Vagina (tissue), 2 donors: ENCODE measurements around the gene KCTD20. TPM values are rescaled to one million over a fixed set of nuclear protein-coding genes. Genes with fewer than 3 reads are reported as not detected.

Experiments used
- DNase-seq, 2 donors: peaks; one replicate each; pipeline ENCODE4 v3.0.0-alpha.2; 2017; ENCODE audit errors: extremely low spot score in 2 of 2
- H3K27ac ChIP-seq: fragments of 200-600 bp; sonication (generic); one replicate; pipeline ENCODE4 v1.5.1; 2019
- H3K27me3 ChIP-seq: fragments of 200-600 bp; sonication (generic); one replicate; pipeline ENCODE4 v1.5.1; 2019
- H3K36me3 ChIP-seq, 2 donors: fragments of 200-600 bp; sonication (generic); one replicate each; pipeline ENCODE4 v1.5.1; 2017 to 2019
- H3K4me1 ChIP-seq: fragments of 200-600 bp; sonication (generic); one replicate; pipeline ENCODE4 v1.5.1; 2019
- H3K4me3 ChIP-seq, 2 donors: fragments of 200-600 bp; sonication (generic); 1 replicate in 1 of 2; 2 replicates in 1 of 2; pipeline ENCODE4 v1.5.1; 2016 to 2019
- H3K9me3 ChIP-seq: fragments of 200-600 bp; sonication (generic); one replicate; pipeline ENCODE4 v1.5.1; 2019
- CTCF ChIP-seq, 3 experiments: fragments of 450-650 bp in 2 of 3; fragments of 200-600 bp in 1 of 3; sonication (generic) in 1 of 3; IDR thresholded peaks; one replicate each; pipeline ENCODE4 v1.5.1; 2017 to 2019; ENCODE audit warnings: antibody characterized with exemption in 3 of 3, mild to moderate bottlenecking in 2 of 3, moderate library complexity in 2 of 3
- POLR2A ChIP-seq, 2 donors: fragments of 450-650 bp; IDR thresholded peaks; one replicate each; pipeline ENCODE4 v1.6.1; 2017; ENCODE audit warnings: antibody characterized with exemption in 2 of 2, mild to moderate bottlenecking in 2 of 2, moderate library complexity in 2 of 2
- POLR2AphosphoS5 ChIP-seq, 2 donors: sonication (generic); formaldehyde crosslinking; IDR thresholded peaks; one replicate each; pipeline ENCODE4 v1.9.0; 2017; ENCODE audit warnings: antibody characterized with exemption in 2 of 2, mild to moderate bottlenecking in 2 of 2, low read depth in 1 of 2; ENCODE audit not compliant: insufficient read depth in 1 of 2
- intact Hi-C: fragments of 100-400 bp; cut with DNase I; formaldehyde crosslinking; loops from one replicate; pipeline ENCODE4 v1.15.1; 2023
- total RNA-seq: library from RNA; depleted of rRNA; stranded (reverse); fragments of >200 nt; gene quantifications from one replicate; pipeline ENCODE4 v1.2.3, GENCODE V29; 2016

Gene KCTD20
- total RNA-seq, 1 donor from 2014 or later, result 30.0 TPM

GRCh38 chr6:36501686-36502085, 58.9 kb downstream of the KCTD20 start:
- intact Hi-C loops, result no loop called here
- Histone ChIP-seq H3K4me3 (no peak overlapping the region), H3K27me3 (no peaks in the 10 kb centered on the region), H3K27ac (no peak overlapping the region), H3K4me1 (no peaks in the 10 kb centered on the region), H3K9me3 (no peaks in the 10 kb centered on the region), H3K36me3 (peaks cover 0 to 21% of the 10 kb centered on the region in 2 donors)
- TF ChIP-seq CTCF (IDR thresholded peaks at IDR 0.05), result no peak
- no peak for TF ChIP-seq POLR2AphosphoS5 (IDR thresholded peaks at IDR 0.05; ENCODE audit: insufficient read depth in 1 of 2, low read depth in 1 of 2)
- TF ChIP-seq POLR2A (IDR thresholded peaks at IDR 0.05), result no peak
- no peak for DNase-seq

GRCh38 chr6:36504181-36504580, 61.4 kb downstream of the KCTD20 start:
- no peaks in the 10 kb centered on the region for H3K9me3 ChIP-seq
- intact Hi-C loops, result no loop called here
- no peak for DNase-seq
- no peak overlapping the region for H3K27ac ChIP-seq
- TF ChIP-seq CTCF (IDR thresholded peaks at IDR 0.05) (no peak), POLR2A (IDR thresholded peaks at IDR 0.05) (no peak), POLR2AphosphoS5 (IDR thresholded peaks at IDR 0.05; ENCODE audit: insufficient read depth in 1 of 2, low read depth in 1 of 2) (no peak)
- H3K27me3 ChIP-seq, result no peaks in the 10 kb centered on the region
- peaks cover 0 to 4% of the 10 kb centered on the region in 2 donors for H3K36me3 ChIP-seq
- no peaks in the 10 kb centered on the region for H3K4me1 ChIP-seq
- no peak overlapping the region for H3K4me3 ChIP-seq

DNA sequence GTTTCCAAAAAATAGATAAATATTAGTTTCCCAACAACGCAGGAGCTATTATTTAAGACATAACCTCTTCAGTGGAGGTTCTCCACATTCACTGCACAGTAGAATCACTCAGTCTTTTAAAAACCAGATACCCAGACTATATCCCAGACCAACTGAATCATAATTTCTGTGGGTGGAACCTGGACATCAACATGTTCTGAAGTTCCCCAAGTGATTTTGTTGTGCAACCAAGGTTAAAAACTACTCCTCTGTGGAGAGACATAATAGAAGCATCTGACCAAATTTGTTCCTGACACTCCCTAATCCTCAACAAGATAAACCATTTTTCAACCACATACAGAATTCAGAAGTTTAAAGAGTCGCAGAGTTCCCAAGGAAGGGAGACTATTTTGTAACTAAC, 62.2 kb downstream of the KCTD20 start:
- no peak for DNase-seq
- no peak overlapping the region for H3K4me3 ChIP-seq
- TF ChIP-seq POLR2AphosphoS5 (IDR thresholded peaks at IDR 0.05; ENCODE audit: insufficient read depth in 1 of 2, low read depth in 1 of 2) (peak in 1 of 2 donors; percentile 26), CTCF (IDR thresholded peaks at IDR 0.05) (no peak), POLR2A (IDR thresholded peaks at IDR 0.05) (no peak)
- H3K27ac ChIP-seq, result no peak overlapping the region
- intact Hi-C loops, result no loop called here
- no peaks in the 10 kb centered on the region for H3K4me1 ChIP-seq
- H3K9me3 ChIP-seq, result no peaks in the 10 kb centered on the region
- no peaks in the 10 kb centered on the region for H3K27me3 ChIP-seq
- peaks cover 0 to 7% of the 10 kb centered on the region in 2 donors for H3K36me3 ChIP-seq

DNA sequence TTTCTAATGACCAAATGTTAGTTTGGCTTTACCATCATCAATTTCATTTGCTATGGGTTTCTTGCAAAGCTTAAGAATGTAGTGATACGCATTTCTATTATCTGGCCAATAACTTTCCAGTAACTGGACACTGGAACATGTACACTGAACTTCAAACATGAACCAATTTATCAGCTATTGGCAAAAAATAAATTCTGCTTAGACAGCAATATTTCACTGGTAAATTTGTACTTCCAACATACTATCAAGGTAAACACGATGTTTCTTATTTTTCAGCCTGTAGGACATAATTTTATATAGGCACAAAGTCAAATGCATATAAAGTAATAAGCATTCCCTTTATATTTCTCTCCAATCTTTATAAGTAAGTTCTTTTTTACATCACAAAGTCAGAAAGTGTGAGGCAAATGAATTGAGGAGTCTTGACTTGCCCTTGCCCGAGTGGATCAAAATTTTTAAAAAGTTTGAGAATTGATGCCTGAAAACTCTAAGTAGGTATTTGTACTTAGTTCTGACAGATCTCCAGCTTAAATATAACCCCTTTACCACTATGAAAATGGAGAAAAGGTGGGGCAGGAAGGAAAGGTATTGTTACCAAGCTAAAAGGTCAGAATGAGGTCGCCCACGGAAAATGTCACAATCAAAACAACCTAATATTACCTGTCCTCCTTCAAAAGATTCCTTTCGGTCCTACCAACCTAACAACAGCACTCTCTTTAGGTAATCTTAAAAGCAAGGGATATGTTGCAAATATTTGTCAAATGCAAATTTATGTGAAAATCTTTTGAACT, 63.1 kb downstream of the KCTD20 start:
- Histone ChIP-seq H3K4me1 (no peaks in the 10 kb centered on the region), H3K4me3 (no peak overlapping the region), H3K9me3 (no peaks in the 10 kb centered on the region), H3K27me3 (no peaks in the 10 kb centered on the region), H3K36me3 (peaks cover 0 to 14% of the 10 kb centered on the region in 2 donors), H3K27ac (no peak overlapping the region)
- DNase-seq, result no peak
- intact Hi-C loops, result no loop called here
- TF ChIP-seq POLR2AphosphoS5 (IDR thresholded peaks at IDR 0.05; ENCODE audit: insufficient read depth in 1 of 2, low read depth in 1 of 2), result no peak
- TF ChIP-seq CTCF (IDR thresholded peaks at IDR 0.05), result no peak
- TF ChIP-seq POLR2A (IDR thresholded peaks at IDR 0.05), result no peak

- intact Hi-C loops, result no loop called here
- no peak overlapping the region for H3K27ac ChIP-seq
- TF ChIP-seq POLR2A (IDR thresholded peaks at IDR 0.05) (no peak), CTCF (IDR thresholded peaks at IDR 0.05) (no peak), POLR2AphosphoS5 (IDR thresholded peaks at IDR 0.05; ENCODE audit: insufficient read depth in 1 of 2, low read depth in 1 of 2) (no peak)
- no peaks in the 10 kb centered on the region for H3K9me3 ChIP-seq
- no peak overlapping the region for H3K4me3 ChIP-seq
- H3K27me3 ChIP-seq, result no peaks in the 10 kb centered on the region
- DNase-seq, result no peak
- peaks cover 0 to 14% of the 10 kb centered on the region in 2 donors for H3K36me3 ChIP-seq
- H3K4me1 ChIP-seq, result no peaks in the 10 kb centered on the region
These were observed 63.8 kb downstream of the KCTD20 start for GRCh38 chr6:36506611-36507010.
